OCI-LY1 (cell line): ENCODE measurements around the gene KRT4.

Source experiments
- H2AFZ ChIP-seq: fragments of 200-600 bp; sonication (generic), shearing (Covaris generic); 2 replicates; pipeline ENCODE4 v1.6.0; 2014; ENCODE audit warnings: antibody characterized with exemption, mild to moderate bottlenecking, low read length
- H3F3A ChIP-seq: fragments of 200-600 bp; sonication (generic), shearing (Covaris generic); 2 replicates; pipeline ENCODE4 v1.6.0; 2014; ENCODE audit warnings: mild to moderate bottlenecking, antibody characterized with exemption, low read length, moderate library complexity; ENCODE audit not compliant: insufficient read depth
- H3K27ac ChIP-seq: fragments of 200-600 bp; sonication (generic); 2 replicates; pipeline ENCODE4 v1.5.1; 2014; ENCODE audit warnings: low read length, mixed run types, mild to moderate bottlenecking, low read depth; ENCODE audit not compliant: poor library complexity, severe bottlenecking
- H3K27me3 ChIP-seq: fragments of 200-600 bp; sonication (generic); 2 replicates; pipeline ENCODE4 v1.6.0; 2014; ENCODE audit warnings: antibody characterized with exemption, mild to moderate bottlenecking, low read length, moderate library complexity; ENCODE audit not compliant: insufficient read depth
- H3K36me3 ChIP-seq: fragments of 200-600 bp; sonication (generic); 2 replicates; pipeline ENCODE4 v1.6.1; 2014; ENCODE audit warnings: mild to moderate bottlenecking, antibody characterized with exemption, low read length, moderate library complexity, mixed read lengths; ENCODE audit not compliant: insufficient read depth
- H3K4me1 ChIP-seq: fragments of 200-600 bp; sonication (generic); 2 replicates; pipeline ENCODE4 v1.5.1; 2014; ENCODE audit warnings: mild to moderate bottlenecking, low read length, moderate library complexity; ENCODE audit not compliant: insufficient read depth, severe bottlenecking
- H3K4me2 ChIP-seq: fragments of 200-600 bp; sonication (generic), shearing (Covaris generic); 2 replicates; pipeline ENCODE4 v1.6.1; 2014; ENCODE audit warnings: low read length
- H3K4me3 ChIP-seq: fragments of 200-600 bp; sonication (generic); 2 replicates; pipeline ENCODE4 v1.5.1; 2014; ENCODE audit warnings: low read length, low read depth, mild to moderate bottlenecking, mixed read lengths; ENCODE audit not compliant: poor library complexity, severe bottlenecking
- H3K79me2 ChIP-seq: fragments of 200-600 bp; shearing (Covaris generic); 2 replicates; pipeline ENCODE4 v1.6.1; 2016; ENCODE audit warnings: mixed run types, low read length, mixed read lengths; ENCODE audit not compliant: insufficient read depth
- H3K9ac ChIP-seq: fragments of 200-600 bp; sonication (generic), shearing (Covaris generic); 2 replicates; pipeline ENCODE4 v1.6.1; 2014; ENCODE audit warnings: mild to moderate bottlenecking, low read length, mixed read lengths
- H3K9me2 ChIP-seq: fragments of 200-600 bp; sonication (generic), shearing (Covaris generic); 2 replicates; pipeline ENCODE4 v1.6.1; 2014; ENCODE audit warnings: low read depth, mild to moderate bottlenecking, low read length, mixed read lengths
- H3K9me3 ChIP-seq: fragments of 200-600 bp; shearing (Covaris generic); 2 replicates; pipeline ENCODE4 v1.6.1; 2014; ENCODE audit warnings: low read length, mixed read lengths
- H4K20me1 ChIP-seq: fragments of 200-600 bp; sonication (generic), shearing (Covaris generic); 2 replicates; pipeline ENCODE4 v1.6.0; 2016; ENCODE audit warnings: mild to moderate bottlenecking, low read length; ENCODE audit not compliant: insufficient read depth
- EZH2 ChIP-seq: fragments of 200-600 bp; sonication (generic), shearing (Covaris generic); IDR thresholded peaks from 2 replicates; pipeline ENCODE4 v1.8.0; 2017; ENCODE audit warnings: borderline replicate concordance, mixed run types, mild to moderate bottlenecking, antibody characterized with exemption, low read length, moderate library complexity, mixed read lengths
- TF ChIP-seq, protein P1 (sequence below): fragments of 200-600 bp; sonication (generic), shearing (Covaris generic); IDR thresholded peaks from 2 replicates; pipeline ENCODE4 v1.5.1; 2017; ENCODE audit warnings: mild to moderate bottlenecking, antibody characterized with exemption, low read length, moderate library complexity, mixed read lengths

Gene KRT4

DNA sequence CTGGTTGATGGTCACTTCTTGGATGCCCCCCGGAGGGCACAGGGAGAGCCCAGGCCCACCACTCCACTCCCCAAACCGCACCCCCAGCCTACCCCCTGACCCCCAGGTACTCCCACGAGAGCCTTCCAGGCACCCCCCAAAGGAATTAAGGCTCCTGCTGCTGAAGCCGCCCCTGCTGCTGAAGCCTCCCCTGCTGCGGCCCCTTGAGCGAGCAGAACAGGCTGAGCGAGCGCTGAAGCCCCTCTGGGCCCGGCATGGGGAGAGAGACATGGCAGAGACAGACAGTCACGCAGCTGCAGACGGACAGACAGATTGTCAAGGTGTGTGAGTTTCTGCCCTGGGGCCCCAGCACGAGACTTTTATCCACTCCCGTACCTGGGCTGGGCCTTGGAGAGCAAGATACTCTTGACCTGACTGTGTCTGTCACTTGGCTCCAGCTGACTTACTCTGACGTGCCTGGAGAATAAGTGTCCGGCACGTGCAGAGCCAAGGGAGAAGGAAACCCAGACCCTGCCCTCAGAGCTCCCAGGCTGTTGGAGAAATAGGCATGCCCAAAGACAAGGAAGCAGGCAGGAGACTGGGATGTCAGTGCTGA, 34.8 kb upstream of the KRT4 start, which contains the start of gene KRT78:
Gene KRT78, minus strand, starts transcription at position 334 of the 595 bp plus-strand sequence. Its CDS starts 64 bp downstream, at position 270.
- no peaks in the 10 kb centered on the region for H3K27me3 ChIP-seq
- H3K27ac ChIP-seq = no peak within 1 kb of the TSS
- H3K9me3 ChIP-seq = no peaks in the 10 kb centered on the region
- no peak within 1 kb of the TSS for H2AFZ ChIP-seq
- TF ChIP-seq, protein P1, sequence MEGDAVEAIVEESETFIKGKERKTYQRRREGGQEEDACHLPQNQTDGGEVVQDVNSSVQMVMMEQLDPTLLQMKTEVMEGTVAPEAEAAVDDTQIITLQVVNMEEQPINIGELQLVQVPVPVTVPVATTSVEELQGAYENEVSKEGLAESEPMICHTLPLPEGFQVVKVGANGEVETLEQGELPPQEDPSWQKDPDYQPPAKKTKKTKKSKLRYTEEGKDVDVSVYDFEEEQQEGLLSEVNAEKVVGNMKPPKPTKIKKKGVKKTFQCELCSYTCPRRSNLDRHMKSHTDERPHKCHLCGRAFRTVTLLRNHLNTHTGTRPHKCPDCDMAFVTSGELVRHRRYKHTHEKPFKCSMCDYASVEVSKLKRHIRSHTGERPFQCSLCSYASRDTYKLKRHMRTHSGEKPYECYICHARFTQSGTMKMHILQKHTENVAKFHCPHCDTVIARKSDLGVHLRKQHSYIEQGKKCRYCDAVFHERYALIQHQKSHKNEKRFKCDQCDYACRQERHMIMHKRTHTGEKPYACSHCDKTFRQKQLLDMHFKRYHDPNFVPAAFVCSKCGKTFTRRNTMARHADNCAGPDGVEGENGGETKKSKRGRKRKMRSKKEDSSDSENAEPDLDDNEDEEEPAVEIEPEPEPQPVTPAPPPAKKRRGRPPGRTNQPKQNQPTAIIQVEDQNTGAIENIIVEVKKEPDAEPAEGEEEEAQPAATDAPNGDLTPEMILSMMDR = no peak
- no peak for TF ChIP-seq EZH2
- no peaks in the 10 kb centered on the region for H3F3A ChIP-seq
- H3K36me3 ChIP-seq = no peaks in the 10 kb centered on the region
- no peaks in the 10 kb centered on the region for H3K4me1 ChIP-seq
- H3K4me3 ChIP-seq = no peak within 1 kb of the TSS
- no peaks in the 10 kb centered on the region for H3K9me2 ChIP-seq
- H4K20me1 ChIP-seq = no peaks in the 10 kb centered on the region
- H3K79me2 ChIP-seq = no peaks in the 10 kb centered on the region
- no peak within 1 kb of the TSS for H3K9ac ChIP-seq
- H3K4me2 ChIP-seq = no peak within 1 kb of the TSS

DNA sequence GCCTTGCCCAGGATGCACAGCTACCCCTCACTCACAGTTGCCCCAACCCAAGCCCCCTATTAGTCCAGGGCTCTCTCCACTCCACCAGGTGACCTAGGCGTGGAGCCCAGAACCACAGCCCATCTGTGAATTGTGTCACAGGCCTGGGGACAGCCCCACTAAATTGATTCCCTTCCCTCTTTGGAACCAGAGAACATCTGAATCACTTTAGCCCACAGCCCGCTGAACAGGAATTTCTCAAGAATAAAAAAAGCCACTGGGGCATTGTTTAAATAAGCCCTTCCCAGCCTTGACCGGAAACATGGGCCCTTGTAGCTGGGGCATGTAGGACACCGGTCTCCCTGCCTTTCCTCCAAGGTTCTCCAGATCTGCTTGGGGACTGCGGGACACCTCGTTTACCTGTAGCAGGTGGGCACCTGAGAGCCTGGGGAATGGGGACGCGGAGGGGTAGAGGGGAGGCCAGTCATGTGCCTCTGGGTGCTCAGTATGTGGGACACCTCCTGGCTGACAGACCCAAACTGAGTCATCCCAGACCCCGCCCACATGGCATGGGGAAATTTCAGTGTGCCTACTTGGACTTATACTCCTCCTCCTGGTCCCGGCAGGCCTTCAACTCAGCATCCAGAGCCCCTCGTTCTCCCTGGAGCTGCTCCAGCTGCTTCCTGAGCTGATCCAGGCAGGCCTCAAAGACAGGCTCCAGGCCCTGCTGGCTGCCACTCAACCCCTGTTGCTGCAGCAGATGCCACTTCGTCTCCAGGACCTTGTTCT, 33.6 kb upstream of the KRT4 start:
- Histone ChIP-seq H3K36me3 (no peaks in the 10 kb centered on the region), H3F3A (no peaks in the 10 kb centered on the region), H3K9me3 (no peaks in the 10 kb centered on the region), H3K27ac (no peak overlapping the region), H2AFZ (no peak overlapping the region), H3K4me2 (no peak overlapping the region), H3K9ac (no peak overlapping the region), H3K4me1 (no peaks in the 10 kb centered on the region), H4K20me1 (no peaks in the 10 kb centered on the region), H3K27me3 (no peaks in the 10 kb centered on the region), H3K79me2 (no peaks in the 10 kb centered on the region), H3K4me3 (no peak overlapping the region), H3K9me2 (no peaks in the 10 kb centered on the region)
- TF ChIP-seq EZH2 = no peak
- TF ChIP-seq, protein P1 = no peak

DNA sequence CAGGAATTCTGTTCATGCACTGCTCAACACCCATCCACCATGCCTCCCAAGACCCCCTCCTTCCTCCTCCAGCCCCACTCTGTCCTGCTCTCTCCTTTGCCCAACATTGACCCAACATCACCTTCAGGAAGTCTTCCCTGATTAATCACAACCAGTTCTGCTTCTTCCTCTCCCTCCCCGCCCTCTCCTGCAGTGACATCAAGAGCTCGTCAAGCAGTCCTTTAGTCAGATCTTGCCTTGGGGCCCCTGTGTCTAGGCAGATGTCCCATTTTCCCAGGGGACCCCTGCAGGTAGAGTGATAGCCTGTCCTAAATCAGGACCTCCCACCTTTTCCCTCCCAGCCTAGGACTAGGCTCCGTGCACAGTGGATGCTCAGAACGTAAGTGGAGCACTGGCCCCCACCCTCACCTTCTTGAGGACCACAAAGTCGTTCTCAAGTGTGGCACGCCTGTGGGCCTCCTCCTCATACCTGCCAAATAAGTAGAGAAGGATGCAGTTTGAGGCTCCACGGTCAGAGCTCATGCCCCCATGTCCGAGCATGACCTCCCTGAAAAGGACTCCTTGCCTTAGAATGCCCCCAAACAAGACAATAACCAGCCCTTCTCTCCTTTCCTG, 32.5 kb upstream of the KRT4 start:
- H3K27ac ChIP-seq = no peak overlapping the region
- H3K4me3 ChIP-seq = no peak overlapping the region
- H3K27me3 ChIP-seq = no peaks in the 10 kb centered on the region
- H4K20me1 ChIP-seq = no peaks in the 10 kb centered on the region
- H3K9me3 ChIP-seq = no peaks in the 10 kb centered on the region
- H3K9ac ChIP-seq = no peak overlapping the region
- H3K4me2 ChIP-seq = no peak overlapping the region
- no peaks in the 10 kb centered on the region for H3K36me3 ChIP-seq
- no peaks in the 10 kb centered on the region for H3K79me2 ChIP-seq
- no peaks in the 10 kb centered on the region for H3K9me2 ChIP-seq
- H2AFZ ChIP-seq = no peak overlapping the region
- no peak for TF ChIP-seq EZH2
- TF ChIP-seq, protein P1 = no peak
- no peaks in the 10 kb centered on the region for H3F3A ChIP-seq
- no peaks in the 10 kb centered on the region for H3K4me1 ChIP-seq
